Ishikawa (cell line): ENCODE measurements around the gene RELN.

ENCODE experiments used
- CEBPB ChIP-seq: IDR thresholded peaks from 2 replicates; pipeline ENCODE4 v1.6.1; 2012
- CREB1 ChIP-seq: IDR thresholded peaks from 2 replicates; pipeline ENCODE4 v1.6.1; 2012; ENCODE audit warnings: low read depth
- EGR1 ChIP-seq: IDR thresholded peaks from 2 replicates; pipeline ENCODE4 v1.6.1; 2012
- EP300 ChIP-seq: IDR thresholded peaks from 2 replicates; pipeline ENCODE4 v1.6.1; 2012; ENCODE audit warnings: borderline replicate concordance
- FOXM1 ChIP-seq: IDR thresholded peaks from 2 replicates; pipeline ENCODE4 v1.6.1; 2012; ENCODE audit warnings: low read depth, borderline replicate concordance
- NFIC ChIP-seq: IDR thresholded peaks from 2 replicates; pipeline ENCODE4 v1.6.1; 2012
- RAD21 ChIP-seq: IDR thresholded peaks from 2 replicates; pipeline ENCODE4 v1.6.1; 2012; ENCODE audit warnings: low read depth
- TAF1 ChIP-seq: IDR thresholded peaks from 2 replicates; pipeline ENCODE4 v1.6.1; 2012; ENCODE audit warnings: low read depth, mild to moderate bottlenecking
- TCF12 ChIP-seq: IDR thresholded peaks from 2 replicates; pipeline ENCODE4 v1.6.1; 2012; ENCODE audit warnings: low read depth
- TEAD4 ChIP-seq: IDR thresholded peaks from 2 replicates; pipeline ENCODE4 v1.6.1; 2012
- YY1 ChIP-seq: IDR thresholded peaks from 2 replicates; pipeline ENCODE4 v1.6.1; 2012; ENCODE audit warnings: low read depth
- ZBTB7A ChIP-seq: IDR thresholded peaks from 2 replicates; pipeline ENCODE4 v1.6.1; 2012; ENCODE audit warnings: low read depth
- TF ChIP-seq, protein P1 (sequence below): IDR thresholded peaks from 2 replicates; pipeline ENCODE4 v1.6.1; 2012
- TF ChIP-seq, protein P2 (sequence below): IDR thresholded peaks from 2 replicates; pipeline ENCODE4 v1.6.1; 2012; ENCODE audit warnings: low read depth, mild to moderate bottlenecking
- TF ChIP-seq, protein P3 (sequence below): IDR thresholded peaks from 2 replicates; pipeline ENCODE4 v1.6.1; 2012

Gene RELN

DNA sequence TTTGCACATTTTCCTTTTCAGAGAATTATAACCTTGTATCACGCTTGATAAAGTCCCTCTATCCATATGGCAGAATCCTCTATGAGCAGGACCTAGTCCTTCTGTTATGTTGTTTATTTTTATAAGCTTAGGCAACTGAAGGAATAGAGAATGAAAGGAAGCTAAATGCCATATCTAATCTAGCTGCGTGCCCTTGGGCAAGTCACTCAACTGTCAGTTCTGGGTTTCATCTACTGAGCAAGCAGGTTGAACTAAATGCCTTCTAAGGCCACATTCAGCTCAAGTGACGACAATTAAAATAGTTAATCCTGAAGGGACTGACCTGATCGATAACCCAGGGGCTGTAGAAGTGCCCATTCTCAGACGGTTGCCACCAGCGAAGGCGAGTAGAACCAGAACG is 449.6 kb downstream of the RELN start:
- TF ChIP-seq RAD21: no peak
- TF ChIP-seq, protein P1, sequence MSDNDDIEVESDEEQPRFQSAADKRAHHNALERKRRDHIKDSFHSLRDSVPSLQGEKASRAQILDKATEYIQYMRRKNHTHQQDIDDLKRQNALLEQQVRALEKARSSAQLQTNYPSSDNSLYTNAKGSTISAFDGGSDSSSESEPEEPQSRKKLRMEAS: no peak
- TF ChIP-seq EGR1: no peak
- no peak for TF ChIP-seq TCF12
- TF ChIP-seq, protein P2, sequence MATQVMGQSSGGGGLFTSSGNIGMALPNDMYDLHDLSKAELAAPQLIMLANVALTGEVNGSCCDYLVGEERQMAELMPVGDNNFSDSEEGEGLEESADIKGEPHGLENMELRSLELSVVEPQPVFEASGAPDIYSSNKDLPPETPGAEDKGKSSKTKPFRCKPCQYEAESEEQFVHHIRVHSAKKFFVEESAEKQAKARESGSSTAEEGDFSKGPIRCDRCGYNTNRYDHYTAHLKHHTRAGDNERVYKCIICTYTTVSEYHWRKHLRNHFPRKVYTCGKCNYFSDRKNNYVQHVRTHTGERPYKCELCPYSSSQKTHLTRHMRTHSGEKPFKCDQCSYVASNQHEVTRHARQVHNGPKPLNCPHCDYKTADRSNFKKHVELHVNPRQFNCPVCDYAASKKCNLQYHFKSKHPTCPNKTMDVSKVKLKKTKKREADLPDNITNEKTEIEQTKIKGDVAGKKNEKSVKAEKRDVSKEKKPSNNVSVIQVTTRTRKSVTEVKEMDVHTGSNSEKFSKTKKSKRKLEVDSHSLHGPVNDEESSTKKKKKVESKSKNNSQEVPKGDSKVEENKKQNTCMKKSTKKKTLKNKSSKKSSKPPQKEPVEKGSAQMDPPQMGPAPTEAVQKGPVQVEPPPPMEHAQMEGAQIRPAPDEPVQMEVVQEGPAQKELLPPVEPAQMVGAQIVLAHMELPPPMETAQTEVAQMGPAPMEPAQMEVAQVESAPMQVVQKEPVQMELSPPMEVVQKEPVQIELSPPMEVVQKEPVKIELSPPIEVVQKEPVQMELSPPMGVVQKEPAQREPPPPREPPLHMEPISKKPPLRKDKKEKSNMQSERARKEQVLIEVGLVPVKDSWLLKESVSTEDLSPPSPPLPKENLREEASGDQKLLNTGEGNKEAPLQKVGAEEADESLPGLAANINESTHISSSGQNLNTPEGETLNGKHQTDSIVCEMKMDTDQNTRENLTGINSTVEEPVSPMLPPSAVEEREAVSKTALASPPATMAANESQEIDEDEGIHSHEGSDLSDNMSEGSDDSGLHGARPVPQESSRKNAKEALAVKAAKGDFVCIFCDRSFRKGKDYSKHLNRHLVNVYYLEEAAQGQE: no peak
- TF ChIP-seq FOXM1: no peak
- TF ChIP-seq TEAD4: no peak
- TF ChIP-seq, protein P3, sequence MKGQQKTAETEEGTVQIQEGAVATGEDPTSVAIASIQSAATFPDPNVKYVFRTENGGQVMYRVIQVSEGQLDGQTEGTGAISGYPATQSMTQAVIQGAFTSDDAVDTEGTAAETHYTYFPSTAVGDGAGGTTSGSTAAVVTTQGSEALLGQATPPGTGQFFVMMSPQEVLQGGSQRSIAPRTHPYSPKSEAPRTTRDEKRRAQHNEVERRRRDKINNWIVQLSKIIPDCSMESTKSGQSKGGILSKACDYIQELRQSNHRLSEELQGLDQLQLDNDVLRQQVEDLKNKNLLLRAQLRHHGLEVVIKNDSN: no peak
- TF ChIP-seq ZBTB7A: no peak
- no peak for TF ChIP-seq CEBPB
- TF ChIP-seq EP300: no peak

DNA sequence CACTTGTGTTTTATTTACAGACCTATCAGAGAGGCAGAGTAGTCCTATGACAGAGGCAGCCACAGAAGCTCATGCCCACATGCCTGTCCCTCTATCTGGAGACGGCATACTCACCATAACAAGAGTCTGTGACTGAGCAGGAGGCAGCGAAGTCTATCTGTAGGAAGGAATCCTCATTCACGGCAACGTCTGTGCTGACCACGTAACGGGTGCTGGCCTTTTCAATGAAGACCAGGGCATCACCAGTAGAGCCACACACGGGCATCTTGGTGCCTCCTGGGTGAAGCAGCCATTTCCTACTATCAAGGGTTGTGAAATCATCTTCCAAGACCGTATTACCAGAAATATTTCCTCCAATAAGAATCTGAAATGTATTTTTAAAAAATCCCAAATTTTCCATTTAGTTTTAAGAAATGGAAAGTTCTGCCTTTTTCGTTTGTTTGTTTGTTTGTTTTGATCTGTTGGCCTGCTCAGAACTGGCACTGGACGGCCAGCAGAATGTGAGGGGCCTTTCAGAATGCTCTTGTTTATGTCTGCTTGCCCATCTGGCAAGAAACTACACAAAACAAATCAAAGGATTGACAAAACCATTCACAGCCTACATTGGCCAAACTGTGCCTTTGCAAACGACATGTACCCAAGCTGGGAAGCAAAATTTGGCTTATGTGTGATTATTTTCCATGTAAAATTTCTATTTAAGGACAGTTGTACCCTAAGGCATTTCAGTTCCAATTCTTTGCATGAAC is 450.3 kb downstream of the RELN start:
- TF ChIP-seq ZBTB7A (no peak), TAF1 (no peak), EGR1 (no peak), EP300 (no peak), CREB1 (no peak), FOXM1 (no peak), NFIC (no peak), CEBPB (no peak), YY1 (no peak), TEAD4 (no peak), TCF12 (no peak)
- TF ChIP-seq, protein P3: no peak
- TF ChIP-seq, protein P2: no peak
- TF ChIP-seq, protein P1: no peak

DNA sequence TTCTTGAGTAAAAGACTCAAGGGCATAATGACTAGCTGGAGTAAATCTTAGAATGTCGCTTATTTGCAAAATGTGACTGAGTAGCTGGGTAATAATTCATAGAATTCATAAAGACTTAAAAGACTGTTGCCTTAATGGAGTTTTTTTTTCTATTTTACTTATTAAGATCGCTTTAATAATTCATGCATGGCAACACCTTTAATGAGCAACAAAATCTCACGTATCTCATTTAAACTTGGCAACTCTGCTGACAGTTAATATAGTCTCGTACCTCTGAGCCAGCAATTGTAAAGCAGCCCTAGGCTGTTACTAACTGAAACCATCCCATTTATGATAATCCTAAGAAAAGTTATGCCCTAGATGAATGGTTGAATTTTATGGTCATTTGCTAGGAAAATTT is 455.7 kb downstream of the RELN start:
- TF ChIP-seq NFIC: no peak
- TF ChIP-seq YY1: no peak
- TF ChIP-seq CEBPB: no peak
- TF ChIP-seq TAF1: no peak
- TF ChIP-seq, protein P1: no peak
- TF ChIP-seq, protein P2: no peak
- TF ChIP-seq TCF12: no peak
- TF ChIP-seq TEAD4: no peak
- TF ChIP-seq EGR1: no peak
- TF ChIP-seq FOXM1: no peak
- TF ChIP-seq EP300: no peak
- TF ChIP-seq ZBTB7A: no peak
- no peak for TF ChIP-seq CREB1
- TF ChIP-seq, protein P3: no peak
- TF ChIP-seq RAD21: no peak
